ENCODE results near the gene MPPED2. TPM values are rescaled to one million over a fixed set of nuclear protein-coding genes. Genes with fewer than 3 reads are reported as not detected.

Gene MPPED2
- total and polyA plus RNA-seq, 10 of the 15 experiments (the other 5 are each of a cell fraction or from before 2014, with no cell fraction given) = not detected

DNA sequence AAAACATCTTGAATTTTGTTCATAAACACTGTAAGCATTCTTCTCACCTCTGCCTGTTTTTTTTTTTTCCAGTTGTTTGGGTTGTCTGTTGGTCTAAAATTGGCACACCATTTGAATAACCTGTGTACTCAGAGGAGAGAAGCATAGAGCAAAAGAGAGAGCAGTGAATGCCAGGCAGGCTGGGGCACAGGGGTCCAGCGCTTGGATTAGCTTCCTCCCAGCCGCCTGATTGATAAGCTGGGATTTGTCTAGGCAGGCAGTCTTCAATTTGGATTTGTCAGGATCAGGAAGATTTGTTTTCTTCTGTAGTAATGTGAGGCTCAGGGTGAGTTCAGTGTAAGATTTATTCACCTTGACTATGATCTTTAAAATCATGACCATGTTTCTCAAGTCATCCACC is 204.3 kb downstream of the MPPED2 start:
- no peaks in the 10 kb centered on the region for H3K9me3 ChIP-seq (replicated peaks; ENCODE audit: control insufficient read depth, insufficient read depth, low read length)
- H4K20me1 ChIP-seq (ENCODE audit: control insufficient read depth, insufficient read depth) = no peaks in the 10 kb centered on the region
- BruUV-seq (replicated peaks) = no TSS peak
- DNase-seq (ENCODE audit: low read depth, low spot score) = no peak
- H3K9ac ChIP-seq (ENCODE audit: control insufficient read depth, insufficient read depth, low read length) = no peak overlapping the region
- no peaks in the 10 kb centered on the region for H3K4me1 ChIP-seq (ENCODE audit: control insufficient read depth, insufficient read depth, low read length)
- CTCF ChIA-PET = no interaction called here
- SMC1A ChIA-PET (ENCODE audit: uncharacterized antibody, unreplicated experiment) = interaction anchor here (1.1 kb wide), 1 partner anchor 21 kb away, joined by 3 read pairs; no protein-coding TSS in a partner anchor
- TF ChIP-seq NR2C2 (IDR thresholded peaks at IDR 0.05; ENCODE audit: borderline replicate concordance, control insufficient read depth, insufficient read length, low read depth) (no peak), CHD4 (IDR thresholded peaks at IDR 0.05) (no peak), HDGF (IDR thresholded peaks at IDR 0.05) (no peak), TAF1 (IDR thresholded peaks at IDR 0.05; ENCODE audit: borderline replicate concordance, low read depth, low read length) (no peak), HDAC2 (IDR thresholded peaks at IDR 0.05) (no peak), ETV6 (conservative IDR thresholded peaks at IDR 0.05 in 1 of 2, IDR thresholded peaks at IDR 0.05 in 1 of 2; ENCODE audit: borderline replicate concordance in 1 of 2, low read depth in 1 of 2) (no peak), RB1 (IDR thresholded peaks at IDR 0.05; ENCODE audit: borderline replicate concordance) (no peak), ZBED1 (IDR thresholded peaks at IDR 0.05; ENCODE audit: borderline replicate concordance) (no peak), IRF4 (IDR thresholded peaks at IDR 0.05; ENCODE audit: low read depth, low read length) (no peak), CHD2 (IDR thresholded peaks at IDR 0.05; ENCODE audit: borderline replicate concordance, low read depth, low read length) (no peak)
- 45% methylated on average over 2 of the region's 2 CpGs for WGBS (ENCODE audit: insufficient coverage, insufficient replicate concordance, low lambda C conversion rate, missing lambda C conversion rate)
- no peaks in the 10 kb centered on the region for H3K36me3 ChIP-seq (ENCODE audit: control insufficient read depth in 2 of 2, insufficient read depth in 2 of 2, low read length in 1 of 2)
- no peak overlapping the region for H3K4me2 ChIP-seq (ENCODE audit: control insufficient read depth, insufficient read depth)
- no peaks in the 10 kb centered on the region for H3K27me3 ChIP-seq (replicated peaks in 1 of 2; ENCODE audit: control insufficient read depth in 2 of 2, insufficient read depth in 2 of 2, low read length in 1 of 2)
- no peak overlapping the region for H3K4me3 ChIP-seq
- intact Hi-C loops (cut with micrococcal nuclease; ENCODE audit: unreplicated experiment) (no loop called here), in situ Hi-C loops (cut with MboI) (no loop called here)
- no peak for FAIRE-seq
- RAD21 ChIA-PET (ENCODE audit: unreplicated experiment) = interaction anchor here (0.9 kb wide), 1 partner anchor 37 kb away, joined by 3 read pairs; no protein-coding TSS in a partner anchor
- H2AFZ ChIP-seq (ENCODE audit: control insufficient read depth, low read depth, low read length) = no peak overlapping the region
- POLR2A ChIA-PET = interaction anchor here (0.6 kb wide), 1 partner anchor 33 kb away, joined by 5 read pairs; no protein-coding TSS in a partner anchor
- no peak overlapping the region for H3K27ac ChIP-seq (ENCODE audit: control insufficient read depth, insufficient read depth)
- ATAC-seq = no peak
- no peaks in the 10 kb centered on the region for H3K79me2 ChIP-seq (ENCODE audit: control insufficient read depth, insufficient read depth, low read length)

- H3K4me1 ChIP-seq (ENCODE audit: control insufficient read depth, insufficient read depth, low read length) = no peaks in the 10 kb centered on the region
- no TSS peak for BruUV-seq (replicated peaks)
- no peak overlapping the region for H2AFZ ChIP-seq (ENCODE audit: control insufficient read depth, low read depth, low read length)
- RAD21 ChIA-PET (ENCODE audit: unreplicated experiment) = interaction anchor here (0.9 kb wide), 1 partner anchor 36 kb away, joined by 3 read pairs; no protein-coding TSS in a partner anchor
- no peaks in the 10 kb centered on the region for H3K36me3 ChIP-seq (ENCODE audit: control insufficient read depth in 2 of 2, insufficient read depth in 2 of 2, low read length in 1 of 2)
- CTCF ChIA-PET = no interaction called here
- in situ Hi-C loops (cut with MboI) (no loop called here), intact Hi-C loops (cut with micrococcal nuclease; ENCODE audit: unreplicated experiment) (no loop called here)
- no peak for ATAC-seq
- no peak overlapping the region for H3K4me3 ChIP-seq
- no peaks in the 10 kb centered on the region for H3K9me3 ChIP-seq (replicated peaks; ENCODE audit: control insufficient read depth, insufficient read depth, low read length)
- DNase-seq (ENCODE audit: low read depth, low spot score) = no peak
- no peak for FAIRE-seq
- no peaks in the 10 kb centered on the region for H3K27me3 ChIP-seq (replicated peaks in 1 of 2; ENCODE audit: control insufficient read depth in 2 of 2, insufficient read depth in 2 of 2, low read length in 1 of 2)
- H4K20me1 ChIP-seq (ENCODE audit: control insufficient read depth, insufficient read depth) = no peaks in the 10 kb centered on the region
- H3K9ac ChIP-seq (ENCODE audit: control insufficient read depth, insufficient read depth, low read length) = no peak overlapping the region
- SMC1A ChIA-PET (ENCODE audit: uncharacterized antibody, unreplicated experiment) = interaction anchor here (1.1 kb wide), 1 partner anchor 22 kb away, joined by 3 read pairs; no protein-coding TSS in a partner anchor
- no peak overlapping the region for H3K4me2 ChIP-seq (ENCODE audit: control insufficient read depth, insufficient read depth)
- no peaks in the 10 kb centered on the region for H3K79me2 ChIP-seq (ENCODE audit: control insufficient read depth, insufficient read depth, low read length)
- H3K27ac ChIP-seq (ENCODE audit: control insufficient read depth, insufficient read depth) = no peak overlapping the region
- POLR2A ChIA-PET = no interaction called here
- TF ChIP-seq CEBPZ (IDR thresholded peaks at IDR 0.05; ENCODE audit: low read depth, low read length) = no peak
- no peak for TF ChIP-seq YY1 (IDR thresholded peaks at IDR 0.05; ENCODE audit: low read depth, low read length)
- no peak for TF ChIP-seq EZH2 (IDR thresholded peaks at IDR 0.05; ENCODE audit: borderline replicate concordance, control insufficient read depth, low read depth, low read length)
Measured at GRCh38 chr11:30380846-30381245, 205.3 kb downstream of the MPPED2 start.

Data from GM12878 (cell line).